Measurements from ENCODE around the gene ACTN3.
"Not testable (repeated sequence)": the region's sequence is repeated elsewhere in the genome, so short reads cannot be mapped to it uniquely, and the experiment has no call there.

ACTN3 gene

DNA sequence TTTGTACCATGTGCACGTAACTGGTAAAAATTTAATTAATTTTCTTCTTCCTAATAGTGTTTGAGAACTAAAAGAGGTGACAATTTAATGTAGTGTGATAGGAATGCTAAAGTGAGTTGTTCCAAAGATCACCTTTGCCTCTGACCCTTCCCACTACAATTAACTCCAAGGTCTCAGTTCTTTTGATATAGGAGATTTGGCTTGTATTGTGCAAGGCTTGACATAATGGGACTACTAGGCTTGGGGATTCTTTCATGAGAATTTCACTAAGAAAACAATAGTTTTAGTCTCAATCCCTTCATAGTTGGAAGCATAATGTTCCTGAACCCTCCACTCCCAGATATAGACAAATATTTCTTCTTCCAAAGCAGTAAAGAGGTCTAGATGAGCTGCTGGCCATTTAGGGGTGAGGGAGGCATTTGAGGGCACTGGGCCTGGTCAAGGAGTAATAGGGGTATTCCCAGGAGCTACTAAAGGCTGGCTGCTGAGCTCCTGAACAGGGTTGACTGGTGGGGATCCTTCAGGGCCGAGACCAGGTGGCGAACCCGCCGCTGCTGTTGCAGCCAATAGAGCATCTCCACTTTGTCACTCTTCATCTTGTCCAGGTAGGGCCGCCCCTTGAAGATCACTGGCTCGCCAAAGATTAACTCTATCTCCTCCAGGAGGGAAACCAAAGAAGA lies 43.4 kb downstream of the ACTN3 start:
- no peaks in the 10 kb centered on the region for H3K36me3 ChIP-seq (ENCODE audit: insufficient read depth, low read length)
- H3K9me3 ChIP-seq (ENCODE audit: control insufficient read depth, insufficient read depth, low read length), result no peaks in the 10 kb centered on the region; the same call in 1 of the 2 replicates
- no peaks in the 10 kb centered on the region for H3K4me1 ChIP-seq (ENCODE audit: insufficient read depth, low read length)

DNA sequence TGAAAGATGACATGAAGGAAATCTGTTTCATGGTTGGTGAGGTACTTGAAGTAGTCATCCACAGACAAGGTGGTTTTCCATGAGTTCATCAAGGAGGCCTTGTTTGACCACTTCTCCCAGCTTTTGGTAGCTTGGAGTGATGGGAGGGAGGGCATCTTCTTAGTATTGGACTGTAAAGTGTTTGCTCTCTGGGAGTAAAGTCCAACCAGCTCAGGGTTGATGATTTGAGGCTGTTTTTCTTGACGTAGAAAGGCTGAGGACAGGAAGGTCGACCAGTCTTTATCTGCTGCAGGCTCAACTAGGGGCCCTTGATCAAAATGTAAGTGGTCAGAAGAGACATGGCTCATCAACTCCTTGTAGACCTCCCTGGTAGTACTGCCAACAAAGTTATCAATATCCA lies 44.5 kb downstream of the ACTN3 start:
- H3K9ac ChIP-seq (ENCODE audit: low read depth, low read length), result no peak overlapping the region
- no peaks in the 10 kb centered on the region for H3K4me1 ChIP-seq (ENCODE audit: insufficient read depth, low read length)
- no peaks in the 10 kb centered on the region; the same call in 1 of the 2 replicates for H3K9me3 ChIP-seq (ENCODE audit: control insufficient read depth, insufficient read depth, low read length)
- no peaks in the 10 kb centered on the region for H3K36me3 ChIP-seq (ENCODE audit: insufficient read depth, low read length)

More for the DNA sequence above, 43.4 kb downstream of the ACTN3 start:
- H3K9ac ChIP-seq (ENCODE audit: low read depth, low read length), result no peak overlapping the region

DNA sequence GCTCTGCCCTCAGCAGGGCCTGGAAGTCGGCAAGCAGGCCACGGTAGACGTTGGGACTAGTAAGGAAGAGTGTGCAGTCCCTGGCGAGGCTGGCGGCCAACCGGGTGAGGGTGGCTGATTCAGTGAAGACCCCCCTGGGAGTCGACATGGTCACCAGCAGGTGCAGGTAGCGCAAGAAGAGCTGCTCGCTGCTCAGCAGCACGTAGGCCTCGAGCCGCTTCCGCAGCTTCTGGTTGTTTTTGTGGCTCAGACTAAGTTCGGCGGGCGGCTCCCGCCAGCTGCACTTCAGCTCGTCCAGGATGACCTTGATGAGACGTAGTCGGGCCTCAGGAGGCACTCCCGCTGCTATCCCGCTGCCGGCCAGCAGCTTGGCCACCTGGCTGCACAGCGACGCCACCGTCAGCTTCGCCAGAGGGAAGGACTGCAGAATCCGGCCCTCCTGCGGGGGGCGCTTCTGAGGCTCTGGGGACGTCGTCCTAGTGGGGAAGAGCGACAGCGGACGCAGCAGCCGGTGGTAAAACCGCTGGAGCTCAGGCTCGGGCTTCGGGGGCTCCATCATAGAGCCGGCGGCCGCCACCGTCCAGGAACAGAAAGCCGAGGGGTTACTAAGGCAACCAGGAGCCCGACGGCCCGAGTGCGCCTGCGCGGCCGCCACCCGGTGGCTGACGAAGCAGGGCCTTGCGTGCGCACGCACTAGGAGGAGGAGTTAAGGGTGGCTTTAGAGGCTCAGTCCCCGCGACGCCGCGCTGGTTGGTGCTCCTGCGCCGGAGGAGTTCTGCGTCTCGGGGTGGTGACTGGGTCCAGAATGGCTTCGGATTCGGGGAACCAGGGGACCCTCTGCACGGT lies 46.0 kb downstream of the ACTN3 start, which contains the start of the genes CCDC87 and CCS:
Gene CCDC87 (minus strand): TSS at position 607 of the 846 bp plus-strand sequence. CDS start 48 bp downstream, at position 559.
Gene CCS (plus strand): TSS at position 729 of the 846 bp plus-strand sequence. CDS start 77 bp downstream, at position 806.
- Histone ChIP-seq H3K9ac (ENCODE audit: low read depth, low read length) (peak within 1 kb of the TSS; percentile 71), H3K36me3 (ENCODE audit: insufficient read depth, low read length) (no peaks in the 10 kb centered on the region), H3K9me3 (ENCODE audit: control insufficient read depth, insufficient read depth, low read length) (no peaks in the 10 kb centered on the region; the same call in 1 of the 2 replicates), H3K4me1 (ENCODE audit: insufficient read depth, low read length) (no peaks in the 10 kb centered on the region)

DNA sequence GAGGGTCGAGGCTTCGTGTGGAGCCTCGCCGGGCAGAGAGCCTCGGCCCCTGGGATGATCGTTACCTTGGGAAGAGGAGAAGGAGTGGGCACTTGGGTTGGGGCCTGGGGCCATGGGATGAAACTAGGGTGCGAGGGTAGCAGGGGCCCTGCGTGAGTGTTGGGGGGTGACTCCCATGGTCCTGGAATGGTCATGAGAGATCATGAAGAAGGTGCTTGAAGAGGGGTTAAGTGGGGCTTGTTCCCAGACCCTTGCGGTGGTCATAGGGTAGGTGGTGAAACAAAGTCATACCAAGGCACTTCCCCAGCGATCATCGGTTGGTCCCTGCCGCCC lies 46.6 kb downstream of the ACTN3 start:
- Histone ChIP-seq H3K9me3 (ENCODE audit: control insufficient read depth, insufficient read depth, low read length) (no peaks in the 10 kb centered on the region; the same call in 1 of the 2 replicates), H3K4me1 (ENCODE audit: insufficient read depth, low read length) (no peaks in the 10 kb centered on the region), H3K36me3 (ENCODE audit: insufficient read depth, low read length) (no peaks in the 10 kb centered on the region), H3K9ac (ENCODE audit: low read depth, low read length) (peak overlapping the region; percentile 71)

DNA sequence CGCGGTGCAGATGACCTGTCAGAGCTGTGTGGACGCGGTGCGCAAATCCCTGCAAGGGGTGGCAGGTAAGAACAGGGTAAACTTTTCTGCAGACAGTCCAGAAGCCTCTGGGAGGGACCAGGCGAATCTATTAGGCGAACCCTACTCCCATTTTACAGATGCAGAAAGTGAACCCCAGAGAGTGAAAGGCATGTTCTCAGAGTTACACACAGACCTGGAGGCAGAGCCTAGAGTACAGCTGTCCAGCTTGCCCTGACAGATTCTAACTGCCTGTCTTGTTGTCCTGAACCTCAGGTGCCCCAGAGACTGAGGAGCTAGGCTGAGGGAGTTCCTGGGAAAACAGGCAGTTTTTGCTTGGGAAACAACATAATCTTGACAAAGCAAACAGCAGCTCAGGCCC lies 46.9 kb downstream of the ACTN3 start:
- Histone ChIP-seq H3K9me3 (ENCODE audit: control insufficient read depth, insufficient read depth, low read length) (no peaks in the 10 kb centered on the region; the same call in 1 of the 2 replicates), H3K4me1 (ENCODE audit: insufficient read depth, low read length) (no peaks in the 10 kb centered on the region), H3K36me3 (ENCODE audit: insufficient read depth, low read length) (no peaks in the 10 kb centered on the region), H3K9ac (ENCODE audit: low read depth, low read length) (peak overlapping the region; percentile 71)

DNA sequence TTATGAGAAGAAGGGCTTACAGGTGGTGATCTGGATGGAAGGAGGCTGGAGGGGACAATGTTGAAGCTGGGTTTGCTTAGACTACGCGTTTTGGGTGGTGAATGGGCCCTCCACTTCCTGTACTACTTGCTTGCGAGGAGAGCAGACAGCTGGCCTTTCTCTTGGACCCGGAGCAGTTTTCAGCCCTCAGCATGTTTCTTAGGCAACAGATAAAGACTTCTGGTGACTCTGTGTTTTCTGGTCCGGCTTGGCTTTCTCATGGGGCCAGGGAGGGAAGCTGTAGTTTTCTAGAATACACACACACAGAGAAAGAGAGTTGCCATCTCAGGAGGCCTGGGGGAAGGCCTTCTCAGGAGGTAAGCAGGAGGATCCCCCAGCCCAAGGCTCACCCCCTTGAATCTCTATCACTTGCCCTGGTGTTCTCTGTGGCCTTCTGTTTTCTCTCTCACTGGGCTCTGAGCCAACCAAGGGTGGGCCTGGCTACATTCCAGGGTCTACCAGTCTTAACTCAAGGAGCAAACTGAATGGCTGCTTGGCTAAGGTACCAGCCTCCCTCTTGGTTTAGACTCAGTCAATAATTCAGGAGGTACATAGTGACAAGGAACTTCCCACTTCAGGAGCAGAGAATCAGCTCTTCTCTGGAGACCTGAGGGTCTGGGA lies 48.7 kb downstream of the ACTN3 start:
- H3K36me3 ChIP-seq (ENCODE audit: insufficient read depth, low read length), result no peaks in the 10 kb centered on the region; the same call in 1 of the 2 replicates
- no peaks in the 10 kb centered on the region for H3K4me1 ChIP-seq (ENCODE audit: insufficient read depth, low read length)
- H3K9ac ChIP-seq (ENCODE audit: low read depth, low read length), result no peak overlapping the region
- H3K9me3 ChIP-seq (ENCODE audit: control insufficient read depth, insufficient read depth, low read length), result no peaks in the 10 kb centered on the region

DNA sequence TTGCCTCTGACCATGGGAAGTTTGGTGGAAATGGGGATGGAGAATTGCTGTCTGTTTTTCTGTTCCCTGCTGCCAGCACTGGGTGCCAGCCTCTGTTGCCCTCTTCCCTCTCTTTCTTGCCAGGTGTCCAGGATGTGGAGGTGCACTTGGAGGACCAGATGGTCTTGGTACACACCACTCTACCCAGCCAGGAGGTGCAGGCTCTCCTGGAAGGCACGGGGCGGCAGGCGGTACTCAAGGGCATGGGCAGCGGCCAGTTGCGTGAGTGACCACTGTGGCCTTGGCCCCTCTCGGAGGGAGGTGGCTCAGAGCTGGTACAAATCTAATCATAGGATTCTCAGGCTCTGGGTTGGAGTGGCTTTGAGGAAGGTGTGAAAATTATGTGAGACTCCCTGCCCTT lies 52.3 kb downstream of the ACTN3 start:
- Histone ChIP-seq H3K9ac (ENCODE audit: low read depth, low read length) (no peak overlapping the region), H3K36me3 (ENCODE audit: insufficient read depth, low read length) (peaks cover 3% of the 10 kb centered on the region; the same call in 1 of the 2 replicates), H3K4me1 (ENCODE audit: insufficient read depth, low read length) (no peaks in the 10 kb centered on the region), H3K9me3 (ENCODE audit: control insufficient read depth, insufficient read depth, low read length) (no peaks in the 10 kb centered on the region; the same call in 1 of the 2 replicates)

DNA sequence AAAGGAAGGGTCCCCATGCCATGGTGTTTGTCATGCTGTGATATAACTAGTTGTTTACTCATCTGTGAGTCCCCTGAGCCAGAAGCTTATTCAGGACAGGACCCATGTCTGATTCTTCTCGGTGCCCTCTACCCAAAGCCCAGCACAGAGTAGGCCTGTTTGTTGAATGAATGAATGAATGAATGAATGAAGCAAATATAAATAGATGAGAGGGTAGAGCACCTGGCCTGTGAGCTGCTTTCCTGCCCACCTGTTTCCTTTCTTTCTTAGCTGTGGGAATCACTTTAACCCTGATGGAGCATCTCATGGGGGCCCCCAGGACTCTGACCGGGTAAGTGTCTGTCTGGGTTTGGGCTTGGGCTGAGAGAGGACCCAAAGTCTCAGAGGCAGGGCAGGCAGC lies 53.5 kb downstream of the ACTN3 start:
- Histone ChIP-seq H3K9ac (ENCODE audit: low read depth, low read length) (no peak overlapping the region), H3K4me1 (ENCODE audit: insufficient read depth, low read length) (no peaks in the 10 kb centered on the region), H3K9me3 (ENCODE audit: control insufficient read depth, insufficient read depth, low read length) (no peaks in the 10 kb centered on the region; the same call in 1 of the 2 replicates), H3K36me3 (ENCODE audit: insufficient read depth, low read length) (peaks cover 3% of the 10 kb centered on the region)

DNA sequence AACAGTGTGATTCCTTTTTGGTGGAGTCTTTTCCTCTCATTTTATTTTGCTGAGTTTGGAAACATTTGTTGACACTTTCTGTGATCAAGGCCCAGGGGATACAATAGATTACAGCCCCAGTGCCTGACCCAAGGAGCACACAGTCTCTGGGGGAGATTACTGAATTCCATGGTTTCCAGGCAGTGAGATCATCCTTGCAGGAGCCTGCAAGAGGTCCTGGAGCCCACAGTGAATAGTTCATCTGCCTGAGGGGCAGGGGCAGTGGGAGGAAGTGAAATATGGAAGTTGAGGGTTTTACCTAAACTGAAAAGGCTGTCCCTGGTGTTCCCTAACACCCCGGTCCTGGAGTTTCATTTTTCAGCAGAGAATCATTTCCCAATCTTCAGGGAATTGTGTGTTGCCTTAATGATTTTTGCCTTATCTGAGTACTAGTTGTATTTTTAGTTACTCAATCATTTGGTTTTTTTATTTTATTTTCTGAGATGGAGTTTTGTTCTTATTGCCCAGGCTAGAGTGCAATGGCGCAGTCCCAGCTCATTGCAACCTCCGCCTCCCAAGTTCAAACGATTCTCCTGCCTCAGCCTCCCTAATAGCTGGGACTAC lies 54.0 kb downstream of the ACTN3 start:
- Histone ChIP-seq H3K9me3 (ENCODE audit: control insufficient read depth, insufficient read depth, low read length) (no peaks in the 10 kb centered on the region; the same call in 1 of the 2 replicates), H3K36me3 (ENCODE audit: insufficient read depth, low read length) (peaks cover 3% of the 10 kb centered on the region), H3K4me1 (ENCODE audit: insufficient read depth, low read length) (no peaks in the 10 kb centered on the region), H3K9ac (ENCODE audit: low read depth, low read length) (no peak overlapping the region)

DNA sequence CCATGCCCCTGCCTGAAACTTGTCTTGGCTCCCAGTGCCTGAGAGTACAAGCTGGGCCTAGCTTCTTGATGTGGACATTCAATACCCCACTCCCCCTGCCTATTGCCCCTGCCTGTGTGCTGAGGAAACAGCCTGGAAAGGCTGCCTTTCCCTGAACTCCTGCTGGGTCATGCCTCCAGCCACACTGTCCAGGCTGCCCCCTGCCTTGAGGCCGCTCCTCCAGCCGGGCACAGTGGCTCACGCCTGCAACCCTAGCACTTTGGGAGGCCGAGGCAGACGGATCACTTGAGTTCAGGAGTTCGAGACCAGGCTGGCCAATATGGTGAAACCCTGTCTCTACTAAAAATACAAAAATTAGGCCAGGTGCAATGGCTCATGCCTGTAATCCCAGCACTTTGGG lies 56.4 kb downstream of the ACTN3 start:
- Histone ChIP-seq H3K4me1 (ENCODE audit: insufficient read depth, low read length) (no peaks in the 10 kb centered on the region), H3K9ac (ENCODE audit: low read depth, low read length) (no peak overlapping the region), H3K36me3 (ENCODE audit: insufficient read depth, low read length) (peaks cover 7% of the 10 kb centered on the region)

DNA sequence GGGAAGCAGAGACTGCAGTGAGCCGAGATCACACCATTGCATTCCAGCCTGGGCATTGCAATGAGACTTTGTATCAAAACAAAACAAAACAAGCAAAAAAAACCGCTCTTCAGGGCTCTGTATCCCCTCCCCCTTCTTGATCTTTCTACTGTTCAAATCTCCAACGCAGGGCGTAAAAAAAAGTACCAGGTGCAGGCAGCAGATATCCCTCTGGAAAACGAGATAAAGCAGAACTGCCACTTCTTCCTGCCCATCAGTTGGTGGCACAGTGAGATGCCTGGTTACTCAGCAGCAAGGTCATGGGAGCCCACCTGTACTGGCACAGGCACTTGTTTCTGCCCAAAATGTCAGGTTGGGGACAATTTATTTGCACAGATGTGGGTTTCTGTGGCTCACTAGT lies 57.5 kb downstream of the ACTN3 start:
- no peaks in the 10 kb centered on the region for H3K4me1 ChIP-seq (ENCODE audit: insufficient read depth, low read length)
- H3K9me3 ChIP-seq (ENCODE audit: control insufficient read depth, insufficient read depth, low read length), result no peaks in the 10 kb centered on the region; the same call in 1 of the 2 replicates
- H3K36me3 ChIP-seq (ENCODE audit: insufficient read depth, low read length), result peaks cover 7% of the 10 kb centered on the region; the same call in 1 of the 2 replicates
- no peak overlapping the region for H3K9ac ChIP-seq (ENCODE audit: low read depth, low read length)

More for the DNA sequence above, 56.4 kb downstream of the ACTN3 start:
- H3K9me3 ChIP-seq (ENCODE audit: control insufficient read depth, insufficient read depth, low read length), result no peaks in the 10 kb centered on the region; the same call in 1 of the 2 replicates

DNA sequence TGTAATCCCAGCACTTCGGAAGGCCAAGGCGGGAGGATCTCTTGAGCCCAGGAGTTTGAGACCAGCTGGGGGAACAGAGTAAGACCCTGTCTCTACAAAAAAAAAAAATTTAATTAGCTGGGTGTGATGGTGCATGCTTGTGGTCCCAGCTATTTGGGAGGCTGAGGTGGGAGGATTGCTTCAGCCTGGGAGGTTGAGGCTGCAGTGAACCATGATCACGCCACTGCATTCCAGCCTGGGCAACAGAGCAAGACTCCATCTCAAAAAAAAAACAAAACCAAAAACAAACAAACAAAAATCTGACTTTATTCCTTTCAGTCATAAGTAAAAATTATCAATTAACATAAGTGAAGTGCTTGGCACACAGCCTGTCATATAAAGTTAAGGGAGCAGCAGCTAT lies 59.9 kb downstream of the ACTN3 start:
- H3K4me1 ChIP-seq (ENCODE audit: insufficient read depth, low read length); H3K9me3 ChIP-seq (ENCODE audit: control insufficient read depth, insufficient read depth, low read length); H3K36me3 ChIP-seq (ENCODE audit: insufficient read depth, low read length); H3K9ac ChIP-seq (ENCODE audit: low read depth, low read length): not testable (repeated sequence)

DNA sequence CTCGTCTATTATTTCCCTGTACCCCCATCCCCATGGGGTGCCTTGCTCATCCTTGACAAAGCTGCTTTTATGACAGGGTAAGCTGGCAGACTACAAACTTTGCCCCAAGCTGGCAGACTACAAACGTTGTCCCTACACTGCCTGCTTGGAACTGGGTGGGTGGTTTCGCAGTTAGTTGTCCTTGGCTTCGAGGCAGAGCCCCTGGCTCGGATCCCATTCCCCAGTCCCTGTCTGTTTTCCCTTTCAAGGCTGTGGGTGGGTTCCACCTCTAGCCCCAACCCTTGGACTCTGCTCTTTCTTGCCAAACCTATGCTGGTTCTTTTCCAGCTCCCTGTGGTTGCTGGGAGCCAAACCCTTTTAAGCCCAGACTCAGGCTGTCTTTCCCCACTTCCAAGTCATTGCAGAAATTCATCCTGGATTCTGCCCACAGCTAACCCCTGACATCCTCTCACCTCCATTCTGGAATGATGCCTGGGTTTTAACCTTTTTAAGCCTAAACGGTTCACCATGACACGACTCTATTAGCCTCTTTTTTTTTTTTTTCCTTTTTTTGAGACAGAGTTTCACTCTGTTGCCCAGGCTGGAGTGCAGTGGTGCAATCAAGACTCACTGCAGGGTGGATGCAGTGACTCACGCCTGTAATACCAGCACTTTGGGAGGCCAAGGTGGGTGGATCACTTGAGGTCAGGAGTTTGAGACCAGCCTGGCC lies 60.6 kb downstream of the ACTN3 start:
- Histone ChIP-seq H3K36me3 (ENCODE audit: insufficient read depth, low read length) (peaks cover 5% of the 10 kb centered on the region; the same call in 1 of the 2 replicates), H3K9ac (ENCODE audit: low read depth, low read length) (no peak overlapping the region), H3K9me3 (ENCODE audit: control insufficient read depth, insufficient read depth, low read length) (no peaks in the 10 kb centered on the region), H3K4me1 (ENCODE audit: insufficient read depth, low read length) (no peaks in the 10 kb centered on the region)
